Progenitor cell of endocrine pancreas (in vitro differentiated cells): ENCODE data around the gene ACSF3. TPM values are rescaled to one million over a fixed set of nuclear protein-coding genes. Genes with fewer than 3 reads are reported as not detected.

Source experiments
- DNase-seq: peaks from one replicate; pipeline ENCODE4 v3.0.0; 2021; ENCODE audit warnings: low spot score; ENCODE audit not compliant: unreplicated experiment
- H3K27ac Mint-ChIP-seq: 2 replicates; pipeline ENCODE4 v1.8.0; 2021; ENCODE audit warnings: mild to moderate bottlenecking, moderate library complexity, mixed read lengths
- H3K27me3 Mint-ChIP-seq: 2 replicates; pipeline ENCODE4 v1.8.0; 2021; ENCODE audit warnings: mixed read lengths
- H3K36me3 Mint-ChIP-seq: 2 replicates; pipeline ENCODE4 v1.8.0; 2022; ENCODE audit warnings: mixed read lengths; ENCODE audit not compliant: insufficient read depth
- H3K4me1 Mint-ChIP-seq: 2 replicates; pipeline ENCODE4 v1.8.0; 2021; ENCODE audit warnings: low read depth, mixed read lengths
- H3K4me3 Mint-ChIP-seq: 2 replicates; pipeline ENCODE4 v1.8.0; 2021; ENCODE audit warnings: low read depth, mild to moderate bottlenecking, moderate library complexity, mixed read lengths
- H3K9me3 Mint-ChIP-seq: 2 replicates; pipeline ENCODE4 v1.8.0; 2021; ENCODE audit warnings: low read depth, mixed read lengths
- total RNA-seq: library from RNA; stranded (reverse); gene quantifications from 2 replicates; pipeline ENCODE4 v1.2.1, GENCODE V29; 2021
- TF ChIP-seq, protein P1 (sequence below): fragments of 200-600 bp; sonication (generic); IDR thresholded peaks from one replicate; pipeline ENCODE4 v1.5.0; 2021; ENCODE audit warnings: antibody characterized with exemption, mild to moderate bottlenecking; ENCODE audit not compliant: unreplicated experiment

The ACSF3 gene
- total RNA-seq, 1 donor from 2014 or later: 31.3 TPM

DNA sequence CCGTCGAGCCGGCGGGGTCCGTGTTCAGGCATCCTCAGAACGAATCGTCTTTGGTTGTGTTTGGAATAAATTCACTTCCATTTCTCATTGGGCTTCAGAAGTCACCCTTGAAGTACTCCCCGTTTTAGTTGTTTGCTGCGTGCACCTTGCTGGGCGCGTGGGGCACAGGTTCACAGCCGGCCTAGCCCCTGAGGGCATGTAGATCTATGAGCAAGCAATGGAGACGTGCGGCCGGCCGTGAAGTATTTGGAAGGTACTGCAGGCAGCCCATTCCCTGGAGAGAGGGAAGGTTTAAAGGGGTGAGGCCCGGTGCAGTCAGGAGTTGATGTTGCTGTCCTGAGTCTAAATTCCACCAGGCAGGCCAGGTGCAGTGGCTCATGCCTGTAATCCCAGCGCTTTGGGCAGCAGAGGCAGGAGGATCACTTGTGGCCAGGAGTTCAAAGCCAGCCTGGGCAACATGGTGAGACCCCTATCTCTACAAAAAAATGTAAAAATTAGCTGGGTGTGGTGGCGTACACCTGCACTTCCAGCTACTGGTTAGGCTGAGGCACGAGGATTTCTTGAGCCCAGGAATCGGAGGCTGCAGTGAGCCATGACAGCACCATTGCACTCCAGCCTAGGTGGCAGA is 714 bp downstream of the ACSF3 start:
- H3K36me3 Mint-ChIP-seq: no peaks in the 10 kb centered on the region
- H3K9me3 Mint-ChIP-seq: no peaks in the 10 kb centered on the region
- DNase-seq: no peak
- H3K4me3 Mint-ChIP-seq: peak overlapping the region; percentile 88
- peak overlapping the region; percentile 81 for H3K27ac Mint-ChIP-seq
- peaks cover 45% of the 10 kb centered on the region for H3K27me3 Mint-ChIP-seq
- TF ChIP-seq, protein P1, sequence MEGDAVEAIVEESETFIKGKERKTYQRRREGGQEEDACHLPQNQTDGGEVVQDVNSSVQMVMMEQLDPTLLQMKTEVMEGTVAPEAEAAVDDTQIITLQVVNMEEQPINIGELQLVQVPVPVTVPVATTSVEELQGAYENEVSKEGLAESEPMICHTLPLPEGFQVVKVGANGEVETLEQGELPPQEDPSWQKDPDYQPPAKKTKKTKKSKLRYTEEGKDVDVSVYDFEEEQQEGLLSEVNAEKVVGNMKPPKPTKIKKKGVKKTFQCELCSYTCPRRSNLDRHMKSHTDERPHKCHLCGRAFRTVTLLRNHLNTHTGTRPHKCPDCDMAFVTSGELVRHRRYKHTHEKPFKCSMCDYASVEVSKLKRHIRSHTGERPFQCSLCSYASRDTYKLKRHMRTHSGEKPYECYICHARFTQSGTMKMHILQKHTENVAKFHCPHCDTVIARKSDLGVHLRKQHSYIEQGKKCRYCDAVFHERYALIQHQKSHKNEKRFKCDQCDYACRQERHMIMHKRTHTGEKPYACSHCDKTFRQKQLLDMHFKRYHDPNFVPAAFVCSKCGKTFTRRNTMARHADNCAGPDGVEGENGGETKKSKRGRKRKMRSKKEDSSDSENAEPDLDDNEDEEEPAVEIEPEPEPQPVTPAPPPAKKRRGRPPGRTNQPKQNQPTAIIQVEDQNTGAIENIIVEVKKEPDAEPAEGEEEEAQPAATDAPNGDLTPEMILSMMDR: no peak
- peaks cover 35% of the 10 kb centered on the region for H3K4me1 Mint-ChIP-seq

DNA sequence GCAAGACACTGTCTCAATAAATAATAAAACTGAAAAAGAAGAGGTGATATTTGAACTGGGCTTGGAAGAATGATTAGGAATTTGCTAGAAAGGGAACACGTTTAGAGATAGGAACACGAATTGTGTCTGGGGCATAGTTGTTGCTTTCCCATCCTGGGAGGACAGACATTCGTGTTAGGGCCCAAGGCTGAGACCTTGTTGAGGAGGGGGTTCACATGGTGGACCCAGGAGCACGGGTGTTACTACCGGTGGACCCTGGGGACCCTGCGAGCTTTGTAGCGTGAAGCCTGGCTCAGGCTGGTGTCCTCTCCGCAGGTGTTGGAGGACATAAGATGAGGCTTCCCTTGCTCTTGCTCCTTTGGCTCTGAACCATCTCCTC is 1.2 kb downstream of the ACSF3 start:
- Mint-ChIP-seq H3K36me3 (peaks cover 2% of the 10 kb centered on the region), H3K9me3 (no peaks in the 10 kb centered on the region), H3K27me3 (peaks cover 40% of the 10 kb centered on the region), H3K27ac (peak overlapping the region; percentile 13), H3K4me1 (peaks cover 36% of the 10 kb centered on the region), H3K4me3 (peak overlapping the region; percentile 88)
- TF ChIP-seq, protein P1: no peak
- DNase-seq: no peak

DNA sequence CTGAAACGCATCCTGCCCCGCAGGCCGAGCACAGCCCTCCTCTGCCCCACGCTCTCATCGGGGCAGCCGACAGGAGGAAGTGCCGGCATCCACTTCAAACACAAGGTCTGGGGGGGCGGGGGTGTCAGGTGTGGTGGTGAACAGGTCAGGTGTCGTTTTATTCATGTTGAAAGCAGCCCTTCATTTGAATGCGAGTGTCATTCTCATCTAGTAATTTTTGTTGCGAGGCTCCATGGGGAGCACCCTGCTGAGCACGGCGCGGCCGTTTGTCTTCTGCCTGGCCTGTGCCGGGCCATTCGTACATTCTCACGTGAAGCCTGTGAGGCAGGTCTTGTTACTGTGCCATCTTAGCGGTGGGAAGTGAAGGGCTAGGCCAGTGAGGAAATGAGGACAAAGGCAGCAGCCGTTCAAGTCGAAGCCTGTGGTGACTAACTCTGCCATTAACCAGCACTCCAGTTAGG is 1.9 kb downstream of the ACSF3 start:
- Mint-ChIP-seq H3K27me3 (peaks cover 34% of the 10 kb centered on the region), H3K27ac (no peak overlapping the region), H3K36me3 (peaks cover 2% of the 10 kb centered on the region), H3K9me3 (no peaks in the 10 kb centered on the region), H3K4me3 (peak overlapping the region; percentile 48), H3K4me1 (peaks cover 35% of the 10 kb centered on the region)
- DNase-seq: no peak
- TF ChIP-seq, protein P1: no peak

DNA sequence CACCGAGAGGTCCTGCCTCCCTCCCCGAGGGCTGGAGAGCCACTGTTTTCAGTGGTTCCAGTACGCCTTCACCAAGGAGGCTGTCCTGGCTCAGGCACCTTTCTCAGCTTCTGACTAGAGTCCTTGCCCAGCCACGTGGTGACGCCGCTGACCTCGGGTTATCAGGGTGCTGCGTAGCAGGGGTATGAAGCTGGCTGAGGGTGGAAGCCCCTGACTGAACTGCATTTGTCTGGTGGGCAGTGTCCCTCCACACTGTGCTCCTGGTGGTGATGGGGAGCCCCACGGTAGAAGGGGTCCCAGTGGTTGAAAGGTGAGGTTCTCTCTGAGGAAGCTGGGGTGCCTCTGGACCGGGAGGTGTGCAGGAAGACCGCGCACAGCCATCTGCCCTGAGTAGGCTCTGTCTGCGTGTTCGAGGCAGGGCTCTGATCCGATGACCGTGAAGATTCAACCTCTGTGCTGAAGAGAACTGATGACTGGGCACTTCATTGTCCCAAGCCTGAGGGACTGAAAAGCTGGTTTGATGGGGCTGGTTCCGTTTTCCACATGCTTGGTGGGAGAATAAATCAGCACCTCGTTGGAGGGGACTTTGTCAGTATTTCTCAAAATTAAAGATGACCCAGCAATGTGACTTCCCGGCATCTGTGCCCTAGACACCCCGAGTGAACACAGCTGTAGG is 2.5 kb downstream of the ACSF3 start:
- Mint-ChIP-seq H3K4me1 (peaks cover 30% of the 10 kb centered on the region), H3K27me3 (peaks cover 27% of the 10 kb centered on the region), H3K27ac (no peak overlapping the region), H3K9me3 (no peaks in the 10 kb centered on the region), H3K4me3 (no peak overlapping the region), H3K36me3 (peaks cover 2% of the 10 kb centered on the region)
- no peak for DNase-seq
- TF ChIP-seq, protein P1: no peak

DNA sequence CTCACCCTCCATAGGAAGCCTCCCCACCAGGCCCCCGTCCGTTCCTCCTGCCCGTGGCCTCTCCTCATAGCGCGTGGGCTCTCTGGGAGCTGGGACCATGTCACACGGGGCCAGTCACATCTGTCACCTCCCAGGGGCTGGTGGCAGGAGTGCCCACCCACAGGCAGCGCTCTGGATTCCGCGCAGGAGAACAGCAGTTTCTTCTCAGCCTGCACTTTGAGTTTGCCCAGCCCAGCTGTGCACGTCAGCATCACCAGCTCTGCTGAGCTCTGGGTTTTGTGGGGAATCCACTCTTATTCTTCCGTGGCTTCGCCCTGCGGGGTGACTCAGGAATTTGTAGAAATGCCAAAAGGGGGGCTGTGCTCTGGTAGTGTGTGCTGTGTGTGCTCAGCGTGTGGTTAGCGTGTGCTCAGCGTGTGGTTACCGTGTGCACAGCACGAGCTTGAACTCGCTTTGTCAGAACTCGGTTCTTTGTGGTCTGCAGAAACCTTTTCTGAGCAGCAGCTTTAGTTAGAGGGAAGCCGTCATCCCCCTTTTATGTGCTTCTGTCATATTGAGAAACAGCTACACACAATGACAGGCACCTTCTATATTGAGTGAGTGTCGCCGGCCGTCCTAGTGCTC is 3.2 kb downstream of the ACSF3 start:
- DNase-seq: no peak
- H3K9me3 Mint-ChIP-seq: no peaks in the 10 kb centered on the region
- H3K27me3 Mint-ChIP-seq: peaks cover 20% of the 10 kb centered on the region
- H3K27ac Mint-ChIP-seq: no peak overlapping the region
- peak overlapping the region; percentile 21 for H3K4me3 Mint-ChIP-seq
- H3K4me1 Mint-ChIP-seq: peaks cover 30% of the 10 kb centered on the region
- TF ChIP-seq, protein P1: no peak
- H3K36me3 Mint-ChIP-seq: peaks cover 2% of the 10 kb centered on the region
